ENCODE measurements around the gene ASCC3. TPM values are rescaled to one million over a fixed set of nuclear protein-coding genes. Genes with fewer than 3 reads are reported as not detected.
A peak's percentile ranks its signal among the peaks of the same experiment; 100 is the strongest.

ASCC3 gene
- total and polyA plus RNA-seq, 2 experiments from 2014 or later = 92.9 to 129 TPM

DNA sequence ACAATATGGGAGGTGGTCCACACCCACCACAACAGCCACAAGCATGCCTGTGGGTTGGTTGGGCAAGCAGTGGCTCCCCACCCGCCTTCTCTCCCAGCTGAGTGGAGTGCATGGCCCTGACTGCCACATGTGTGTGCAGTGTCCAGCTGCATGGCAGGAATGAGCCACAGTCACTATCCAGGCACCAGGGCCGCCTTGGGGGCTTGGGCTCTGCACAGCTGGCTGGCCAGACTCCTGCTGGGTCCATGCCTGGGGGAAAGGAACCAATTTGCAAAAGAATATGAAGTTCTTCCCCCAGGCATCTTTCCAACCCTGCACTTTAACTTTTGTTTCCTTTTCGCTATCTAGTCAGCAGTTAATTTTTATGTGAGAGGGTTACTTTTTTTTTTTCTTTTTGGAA lies 11.6 kb upstream of the ASCC3 start:
- peak; percentile 93 for ATAC-seq
- H3K9me3 Mint-ChIP-seq = peaks cover 32% of the 10 kb centered on the region

More for the DNA sequence above, 11.6 kb upstream of the ASCC3 start:
- H3K79me2 ChIP-seq (replicated peaks; ENCODE audit: insufficient read depth) = no peaks in the 10 kb centered on the region
- peaks cover 28% of the 10 kb centered on the region for H3K36me3 Mint-ChIP-seq (ENCODE audit: low read depth)
- no peaks in the 10 kb centered on the region; the same call in 1 of the 2 replicates for H3K9me2 ChIP-seq (ENCODE audit: insufficient read depth)
- H3K27me3 ChIP-seq (ENCODE audit: insufficient read depth) = no peaks in the 10 kb centered on the region
- H2AFZ ChIP-seq = no peak overlapping the region
- no peak overlapping the region for H3K27ac Mint-ChIP-seq
- no peaks in the 10 kb centered on the region for H4K20me1 ChIP-seq (replicated peaks; ENCODE audit: insufficient read depth)
- H3K4me3 ChIP-seq = no peak overlapping the region
- peak overlapping the region; percentile 55; the same call in 1 of the 2 replicates for H3K4me2 ChIP-seq
- H3K4me1 ChIP-seq (ENCODE audit: insufficient read depth) = peaks cover 17% of the 10 kb centered on the region
- no peaks in the 10 kb centered on the region for H3K27me3 Mint-ChIP-seq (ENCODE audit: insufficient read depth, low read depth, poor library complexity)
- peak overlapping the region; percentile 78 for H3K27ac ChIP-seq (ENCODE audit: low read depth)
- H3K4me1 Mint-ChIP-seq = peaks cover 18% of the 10 kb centered on the region; the same call in 2 of the 3 replicates
- TF ChIP-seq, protein P1, sequence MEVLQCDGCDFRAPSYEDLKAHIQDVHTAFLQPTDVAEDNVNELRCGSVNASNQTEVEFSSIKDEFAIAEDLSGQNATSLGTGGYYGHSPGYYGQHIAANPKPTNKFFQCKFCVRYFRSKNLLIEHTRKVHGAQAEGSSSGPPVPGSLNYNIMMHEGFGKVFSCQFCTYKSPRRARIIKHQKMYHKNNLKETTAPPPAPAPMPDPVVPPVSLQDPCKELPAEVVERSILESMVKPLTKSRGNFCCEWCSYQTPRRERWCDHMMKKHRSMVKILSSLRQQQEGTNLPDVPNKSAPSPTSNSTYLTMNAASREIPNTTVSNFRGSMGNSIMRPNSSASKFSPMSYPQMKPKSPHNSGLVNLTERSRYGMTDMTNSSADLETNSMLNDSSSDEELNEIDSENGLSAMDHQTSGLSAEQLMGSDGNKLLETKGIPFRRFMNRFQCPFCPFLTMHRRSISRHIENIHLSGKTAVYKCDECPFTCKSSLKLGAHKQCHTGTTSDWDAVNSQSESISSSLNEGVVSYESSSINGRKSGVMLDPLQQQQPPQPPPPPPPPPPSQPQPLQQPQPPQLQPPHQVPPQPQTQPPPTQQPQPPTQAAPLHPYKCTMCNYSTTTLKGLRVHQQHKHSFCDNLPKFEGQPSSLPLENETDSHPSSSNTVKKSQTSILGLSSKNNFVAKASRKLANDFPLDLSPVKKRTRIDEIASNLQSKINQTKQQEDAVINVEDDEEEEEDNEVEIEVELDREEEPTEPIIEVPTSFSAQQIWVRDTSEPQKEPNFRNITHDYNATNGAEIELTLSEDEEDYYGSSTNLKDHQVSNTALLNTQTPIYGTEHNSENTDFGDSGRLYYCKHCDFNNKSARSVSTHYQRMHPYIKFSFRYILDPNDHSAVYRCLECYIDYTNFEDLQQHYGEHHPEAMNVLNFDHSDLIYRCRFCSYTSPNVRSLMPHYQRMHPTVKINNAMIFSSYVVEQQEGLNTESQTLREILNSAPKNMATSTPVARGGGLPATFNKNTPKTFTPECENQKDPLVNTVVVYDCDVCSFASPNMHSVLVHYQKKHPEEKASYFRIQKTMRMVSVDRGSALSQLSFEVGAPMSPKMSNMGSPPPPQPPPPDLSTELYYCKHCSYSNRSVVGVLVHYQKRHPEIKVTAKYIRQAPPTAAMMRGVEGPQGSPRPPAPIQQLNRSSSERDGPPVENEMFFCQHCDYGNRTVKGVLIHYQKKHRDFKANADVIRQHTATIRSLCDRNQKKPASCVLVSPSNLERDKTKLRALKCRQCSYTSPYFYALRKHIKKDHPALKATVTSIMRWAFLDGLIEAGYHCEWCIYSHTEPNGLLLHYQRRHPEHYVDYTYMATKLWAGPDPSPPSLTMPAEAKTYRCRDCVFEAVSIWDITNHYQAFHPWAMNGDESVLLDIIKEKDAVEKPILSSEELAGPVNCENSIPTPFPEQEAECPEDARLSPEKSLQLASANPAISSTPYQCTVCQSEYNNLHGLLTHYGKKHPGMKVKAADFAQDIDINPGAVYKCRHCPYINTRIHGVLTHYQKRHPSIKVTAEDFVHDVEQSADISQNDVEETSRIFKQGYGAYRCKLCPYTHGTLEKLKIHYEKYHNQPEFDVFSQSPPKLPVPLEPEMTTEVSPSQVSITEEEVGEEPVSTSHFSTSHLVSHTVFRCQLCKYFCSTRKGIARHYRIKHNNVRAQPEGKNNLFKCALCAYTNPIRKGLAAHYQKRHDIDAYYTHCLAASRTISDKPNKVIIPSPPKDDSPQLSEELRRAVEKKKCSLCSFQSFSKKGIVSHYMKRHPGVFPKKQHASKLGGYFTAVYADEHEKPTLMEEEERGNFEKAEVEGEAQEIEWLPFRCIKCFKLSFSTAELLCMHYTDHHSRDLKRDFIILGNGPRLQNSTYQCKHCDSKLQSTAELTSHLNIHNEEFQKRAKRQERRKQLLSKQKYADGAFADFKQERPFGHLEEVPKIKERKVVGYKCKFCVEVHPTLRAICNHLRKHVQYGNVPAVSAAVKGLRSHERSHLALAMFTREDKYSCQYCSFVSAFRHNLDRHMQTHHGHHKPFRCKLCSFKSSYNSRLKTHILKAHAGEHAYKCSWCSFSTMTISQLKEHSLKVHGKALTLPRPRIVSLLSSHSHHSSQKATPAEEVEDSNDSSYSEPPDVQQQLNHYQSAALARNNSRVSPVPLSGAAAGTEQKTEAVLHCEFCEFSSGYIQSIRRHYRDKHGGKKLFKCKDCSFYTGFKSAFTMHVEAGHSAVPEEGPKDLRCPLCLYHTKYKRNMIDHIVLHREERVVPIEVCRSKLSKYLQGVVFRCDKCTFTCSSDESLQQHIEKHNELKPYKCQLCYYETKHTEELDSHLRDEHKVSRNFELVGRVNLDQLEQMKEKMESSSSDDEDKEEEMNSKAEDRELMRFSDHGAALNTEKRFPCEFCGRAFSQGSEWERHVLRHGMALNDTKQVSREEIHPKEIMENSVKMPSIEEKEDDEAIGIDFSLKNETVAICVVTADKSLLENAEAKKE (CRISPR knock-in tag; IDR thresholded peaks at IDR 0.05) = peak; percentile 15; the same call in 1 of the 2 replicates
- TF ChIP-seq JUNB (IDR thresholded peaks at IDR 0.05; ENCODE audit: unreplicated experiment) (no peak), CREB1 (CRISPR knock-in tag; IDR thresholded peaks at IDR 0.05; ENCODE audit: low read depth) (no peak), REST (IDR thresholded peaks at IDR 0.05; ENCODE audit: unreplicated experiment) (no peak), ZNF114 (CRISPR knock-in tag; IDR thresholded peaks at IDR 0.05) (no peak), CTCF (conservative IDR thresholded peaks at IDR 0.05; ENCODE audit: low read depth in 2 of 2) (no peak)
- H3F3A ChIP-seq (replicated peaks; ENCODE audit: low read depth) = 0 out of 2 replicates have a peak, but pooled peaks cover 2% of the 10 kb centered on the region
- H3K36me3 ChIP-seq (ENCODE audit: insufficient read depth) = peaks cover 13% of the 10 kb centered on the region; the same call in 1 of the 2 replicates
- peak overlapping the region; percentile 0; the same call in 1 of the 3 replicates for H3K4me3 Mint-ChIP-seq
- DNase-seq (ENCODE audit: low spot score) = peak; percentile 59

Measured in GM23338 (cell line).